Neural cell (in vitro differentiated cells): Measurements from ENCODE around the gene SPATS2L. TPM values are rescaled to one million over a fixed set of nuclear protein-coding genes. Genes with fewer than 3 reads are reported as not detected.

Experiments
- H2AFZ ChIP-seq: fragments of 200-600, 300-800 bp; sonication (generic), shearing (Covaris generic); 2 replicates; pipeline ENCODE4 v1.6.0; 2014; ENCODE audit warnings: low read depth, mild to moderate bottlenecking, antibody characterized with exemption, low read length, moderate library complexity
- H3F3A ChIP-seq: fragments of 200-600 bp; shearing (Covaris generic); 2 replicates; pipeline ENCODE4 v1.6.1; 2016; ENCODE audit warnings: mild to moderate bottlenecking, moderate library complexity, mixed read lengths, antibody characterized with exemption, low read length; ENCODE audit not compliant: insufficient read depth, poor library complexity, severe bottlenecking
- H3K27ac ChIP-seq: fragments of 200-600, 300-800 bp; sonication (generic), shearing (Covaris generic); 2 replicates; pipeline ENCODE4 v1.5.1; 2014; ENCODE audit warnings: mild to moderate bottlenecking, low read length, moderate library complexity
- H3K27me3 ChIP-seq: fragments of 300-800, 200-600 bp; sonication (generic), shearing (Covaris generic); 2 replicates; pipeline ENCODE4 v1.6.0; 2014; ENCODE audit warnings: mild to moderate bottlenecking, low read depth, low read length, moderate library complexity; ENCODE audit not compliant: insufficient read depth
- H3K36me3 ChIP-seq: fragments of 300-800, 200-600 bp; sonication (generic), shearing (Covaris generic); 2 replicates; pipeline ENCODE4 v1.5.1; 2014; ENCODE audit warnings: mild to moderate bottlenecking, antibody characterized with exemption, low read length, moderate library complexity; ENCODE audit not compliant: insufficient read depth
- H3K4me2 ChIP-seq: fragments of 300-800, 200-600 bp; sonication (generic), shearing (Covaris generic); 2 replicates; pipeline ENCODE4 v1.6.0; 2014; ENCODE audit warnings: mild to moderate bottlenecking, low read length
- H3K4me3 ChIP-seq: fragments of 300-800, 200-600 bp; sonication (generic), shearing (Covaris generic); 2 replicates; pipeline ENCODE4 v1.5.1; 2014; ENCODE audit warnings: mild to moderate bottlenecking, low read length, moderate library complexity
- H3K79me2 ChIP-seq: fragments of 200-600 bp; shearing (Covaris generic); replicated peaks from 2 replicates; pipeline ENCODE4 v1.6.0; 2014; ENCODE audit warnings: mild to moderate bottlenecking, low read length, moderate library complexity; ENCODE audit not compliant: insufficient read depth
- H3K9ac ChIP-seq: fragments of 300-800, 200-600 bp; sonication (generic), shearing (Covaris generic); 2 replicates; pipeline ENCODE4 v1.6.1; 2016; ENCODE audit warnings: mild to moderate bottlenecking, low read length, mixed read lengths
- H3K9me2 ChIP-seq: fragments of 200-600 bp; shearing (Covaris generic); 2 replicates; pipeline ENCODE4 v1.6.1; 2016; ENCODE audit warnings: mild to moderate bottlenecking, low read length, mixed read lengths; ENCODE audit not compliant: insufficient read depth
- H3K9me3 ChIP-seq: fragments of 200-600, 300-800 bp; sonication (generic), shearing (Covaris generic); 2 replicates; pipeline ENCODE4 v1.6.1; 2016; ENCODE audit warnings: mild to moderate bottlenecking, mixed run types, low read length, moderate library complexity, mixed read lengths
- H4K20me1 ChIP-seq: fragments of 200-600 bp; shearing (Covaris generic); 2 replicates; pipeline ENCODE4 v1.6.1; 2016; ENCODE audit warnings: mild to moderate bottlenecking, mixed run types; ENCODE audit not compliant: insufficient read depth
- EP300 ChIP-seq: fragments of 450-650 bp; conservative IDR thresholded peaks from 2 replicates; pipeline ENCODE4 v1.6.1; 2014; ENCODE audit warnings: antibody characterized with exemption, mild to moderate bottlenecking, moderate library complexity; ENCODE audit not compliant: poor library complexity, severe bottlenecking
- EZH2 ChIP-seq: fragments of 200-600, 300-800 bp; shearing (Covaris generic), sonication (generic); IDR thresholded peaks from 2 replicates; pipeline ENCODE4 v1.6.1; 2014; ENCODE audit warnings: antibody characterized with exemption, low read length, borderline replicate concordance, mild to moderate bottlenecking; ENCODE audit not compliant: insufficient read depth, poor library complexity, severe bottlenecking
- MXI1 ChIP-seq: fragments of 450-650 bp; conservative IDR thresholded peaks from 2 replicates; pipeline ENCODE4 v1.6.1; 2014; ENCODE audit warnings: antibody characterized with exemption, mild to moderate bottlenecking; ENCODE audit not compliant: poor library complexity, severe bottlenecking
- POLR2AphosphoS5 ChIP-seq: IDR thresholded peaks from 2 replicates; pipeline ENCODE4 v1.6.1; 2012
- RAD21 ChIP-seq: fragments of 450-650 bp; conservative IDR thresholded peaks from 2 replicates; pipeline ENCODE4 v1.6.1; 2014; ENCODE audit warnings: antibody characterized with exemption, mild to moderate bottlenecking, moderate library complexity
- SMC3 ChIP-seq: fragments of 450-650 bp; conservative IDR thresholded peaks from 2 replicates; pipeline ENCODE4 v1.6.1; 2014; ENCODE audit warnings: antibody characterized with exemption, mild to moderate bottlenecking, moderate library complexity; ENCODE audit not compliant: poor library complexity
- TAF1 ChIP-seq: IDR thresholded peaks from 2 replicates; pipeline ENCODE4 v1.6.1; 2012; ENCODE audit warnings: low read depth
- polyA plus RNA-seq: library from polyadenylated mRNA; depleted of rRNA; stranded (reverse); fragments of >200 nt; gene quantifications from 2 replicates; pipeline ENCODE4 v1.2.3, GENCODE V29; 2014
- TF ChIP-seq, protein P1 (sequence below): IDR thresholded peaks from 2 replicates; pipeline ENCODE4 v1.6.1; 2012; ENCODE audit warnings: borderline replicate concordance
- TF ChIP-seq, protein P2 (sequence below): fragments of 450-650 bp; IDR thresholded peaks from 2 replicates; pipeline ENCODE4 v1.5.1; 2014; ENCODE audit warnings: antibody characterized with exemption, mild to moderate bottlenecking, moderate library complexity; ENCODE audit not compliant: poor library complexity, severe bottlenecking

Gene SPATS2L
- polyA plus RNA-seq, 1 donor from 2014 or later: 8.5 TPM

DNA sequence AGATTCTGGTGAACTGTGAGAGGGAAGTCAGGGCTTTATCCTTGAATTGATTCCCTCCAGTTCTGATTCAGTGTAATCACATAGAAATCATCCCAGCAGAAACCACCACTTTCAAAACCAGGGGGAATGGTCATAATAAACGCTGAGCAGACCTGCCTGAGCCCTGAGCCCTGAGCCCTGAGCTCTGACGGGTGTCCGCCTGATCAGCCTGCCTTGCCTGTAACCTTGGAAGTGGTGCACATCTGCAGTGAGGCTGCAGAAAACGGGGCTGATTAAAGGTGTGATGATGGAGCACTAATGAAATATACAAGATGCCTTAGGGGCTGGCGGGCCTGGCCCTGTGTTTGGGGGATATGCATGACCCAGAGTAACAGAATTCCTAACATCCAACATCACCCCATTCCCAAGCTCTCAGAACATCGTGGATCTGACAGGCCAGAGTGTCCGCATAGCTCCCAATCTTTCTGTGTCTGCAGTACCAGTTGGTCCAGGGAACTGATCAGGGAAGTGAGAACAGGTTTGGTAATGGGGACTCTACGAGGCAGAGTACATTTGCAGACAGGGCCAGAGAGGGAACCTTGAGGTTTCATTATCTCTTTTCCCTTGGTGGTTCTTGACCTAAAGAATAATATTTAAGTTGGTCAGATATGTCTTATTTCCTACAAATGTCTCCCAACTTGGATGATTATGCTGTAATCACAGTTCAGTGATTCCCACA lies 165.6 kb downstream of the SPATS2L start:
- H3K4me3 ChIP-seq: no peak overlapping the region
- no peaks in the 10 kb centered on the region for H3F3A ChIP-seq
- H4K20me1 ChIP-seq: no peaks in the 10 kb centered on the region
- no peak overlapping the region for H3K4me2 ChIP-seq
- H3K9me2 ChIP-seq: no peaks in the 10 kb centered on the region
- no peaks in the 10 kb centered on the region for H3K36me3 ChIP-seq
- H3K79me2 ChIP-seq: no peaks in the 10 kb centered on the region
- H3K9ac ChIP-seq: no peak overlapping the region
- H2AFZ ChIP-seq: no peak overlapping the region
- H3K9me3 ChIP-seq: no peaks in the 10 kb centered on the region
- H3K27ac ChIP-seq: no peak overlapping the region
- TF ChIP-seq, protein P1, sequence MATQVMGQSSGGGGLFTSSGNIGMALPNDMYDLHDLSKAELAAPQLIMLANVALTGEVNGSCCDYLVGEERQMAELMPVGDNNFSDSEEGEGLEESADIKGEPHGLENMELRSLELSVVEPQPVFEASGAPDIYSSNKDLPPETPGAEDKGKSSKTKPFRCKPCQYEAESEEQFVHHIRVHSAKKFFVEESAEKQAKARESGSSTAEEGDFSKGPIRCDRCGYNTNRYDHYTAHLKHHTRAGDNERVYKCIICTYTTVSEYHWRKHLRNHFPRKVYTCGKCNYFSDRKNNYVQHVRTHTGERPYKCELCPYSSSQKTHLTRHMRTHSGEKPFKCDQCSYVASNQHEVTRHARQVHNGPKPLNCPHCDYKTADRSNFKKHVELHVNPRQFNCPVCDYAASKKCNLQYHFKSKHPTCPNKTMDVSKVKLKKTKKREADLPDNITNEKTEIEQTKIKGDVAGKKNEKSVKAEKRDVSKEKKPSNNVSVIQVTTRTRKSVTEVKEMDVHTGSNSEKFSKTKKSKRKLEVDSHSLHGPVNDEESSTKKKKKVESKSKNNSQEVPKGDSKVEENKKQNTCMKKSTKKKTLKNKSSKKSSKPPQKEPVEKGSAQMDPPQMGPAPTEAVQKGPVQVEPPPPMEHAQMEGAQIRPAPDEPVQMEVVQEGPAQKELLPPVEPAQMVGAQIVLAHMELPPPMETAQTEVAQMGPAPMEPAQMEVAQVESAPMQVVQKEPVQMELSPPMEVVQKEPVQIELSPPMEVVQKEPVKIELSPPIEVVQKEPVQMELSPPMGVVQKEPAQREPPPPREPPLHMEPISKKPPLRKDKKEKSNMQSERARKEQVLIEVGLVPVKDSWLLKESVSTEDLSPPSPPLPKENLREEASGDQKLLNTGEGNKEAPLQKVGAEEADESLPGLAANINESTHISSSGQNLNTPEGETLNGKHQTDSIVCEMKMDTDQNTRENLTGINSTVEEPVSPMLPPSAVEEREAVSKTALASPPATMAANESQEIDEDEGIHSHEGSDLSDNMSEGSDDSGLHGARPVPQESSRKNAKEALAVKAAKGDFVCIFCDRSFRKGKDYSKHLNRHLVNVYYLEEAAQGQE: no peak
- TF ChIP-seq MXI1 (no peak), EZH2 (no peak), TAF1 (no peak)
- TF ChIP-seq, protein P2, sequence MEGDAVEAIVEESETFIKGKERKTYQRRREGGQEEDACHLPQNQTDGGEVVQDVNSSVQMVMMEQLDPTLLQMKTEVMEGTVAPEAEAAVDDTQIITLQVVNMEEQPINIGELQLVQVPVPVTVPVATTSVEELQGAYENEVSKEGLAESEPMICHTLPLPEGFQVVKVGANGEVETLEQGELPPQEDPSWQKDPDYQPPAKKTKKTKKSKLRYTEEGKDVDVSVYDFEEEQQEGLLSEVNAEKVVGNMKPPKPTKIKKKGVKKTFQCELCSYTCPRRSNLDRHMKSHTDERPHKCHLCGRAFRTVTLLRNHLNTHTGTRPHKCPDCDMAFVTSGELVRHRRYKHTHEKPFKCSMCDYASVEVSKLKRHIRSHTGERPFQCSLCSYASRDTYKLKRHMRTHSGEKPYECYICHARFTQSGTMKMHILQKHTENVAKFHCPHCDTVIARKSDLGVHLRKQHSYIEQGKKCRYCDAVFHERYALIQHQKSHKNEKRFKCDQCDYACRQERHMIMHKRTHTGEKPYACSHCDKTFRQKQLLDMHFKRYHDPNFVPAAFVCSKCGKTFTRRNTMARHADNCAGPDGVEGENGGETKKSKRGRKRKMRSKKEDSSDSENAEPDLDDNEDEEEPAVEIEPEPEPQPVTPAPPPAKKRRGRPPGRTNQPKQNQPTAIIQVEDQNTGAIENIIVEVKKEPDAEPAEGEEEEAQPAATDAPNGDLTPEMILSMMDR: no peak
- no peaks in the 10 kb centered on the region for H3K27me3 ChIP-seq

DNA sequence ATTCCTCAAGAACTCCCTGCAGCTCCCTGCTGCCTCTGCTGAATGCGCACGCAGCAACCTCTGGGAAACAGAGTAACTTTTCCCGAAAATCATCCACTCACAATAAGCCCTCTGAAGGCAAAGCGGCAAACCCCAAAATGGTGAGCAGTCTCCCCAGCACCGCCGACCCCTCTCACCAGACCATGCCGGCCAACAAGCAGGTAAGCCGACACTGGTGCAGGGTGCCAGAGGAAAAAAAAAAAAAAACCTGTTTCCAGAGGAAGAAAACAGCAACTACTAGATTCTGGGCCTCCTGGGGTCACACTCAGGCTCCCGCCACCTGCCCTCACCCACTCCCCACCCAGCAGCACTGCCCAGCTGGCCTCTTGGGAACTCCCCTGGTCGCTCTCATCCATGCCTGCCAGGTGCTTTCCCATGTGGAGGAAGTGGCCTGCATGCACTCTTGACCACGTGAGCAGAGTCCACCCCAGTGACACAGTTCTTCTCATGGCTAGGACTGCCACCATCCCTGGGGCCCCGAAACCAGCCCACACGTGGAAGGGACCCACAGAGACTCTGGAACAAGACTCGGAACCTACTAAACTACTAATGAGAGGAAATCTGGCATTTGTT lies 166.5 kb downstream of the SPATS2L start:
- Histone ChIP-seq H3K4me3 (no peak overlapping the region), H4K20me1 (no peaks in the 10 kb centered on the region), H3K9me2 (no peaks in the 10 kb centered on the region), H3K4me2 (no peak overlapping the region), H3K27me3 (no peaks in the 10 kb centered on the region), H3K9ac (no peak overlapping the region), H3F3A (no peaks in the 10 kb centered on the region), H2AFZ (no peak overlapping the region), H3K9me3 (no peaks in the 10 kb centered on the region), H3K79me2 (no peaks in the 10 kb centered on the region), H3K36me3 (no peaks in the 10 kb centered on the region), H3K27ac (no peak overlapping the region)
- TF ChIP-seq EP300 (no peak), EZH2 (no peak), RAD21 (no peak), TAF1 (no peak), SMC3 (no peak), MXI1 (no peak), POLR2AphosphoS5 (no peak)
- TF ChIP-seq, protein P1: no peak
- TF ChIP-seq, protein P2: no peak
